Activated CD4-positive, alpha-beta T cell treated with anti-CD3 and anti-CD28 coated beads for 36 hours (primary cell): ENCODE data around the gene OR6N2. TPM values are rescaled to one million over a fixed set of nuclear protein-coding genes. Genes with fewer than 3 reads are reported as not detected.

Experiments used
- ATAC-seq: fragments of 200-7000 bp; cut with Tn5 transposase; one replicate; pipeline ENCODE4 v1.10.0; 2021; ENCODE audit warnings: mild to moderate bottlenecking, moderate library complexity
- CTCF ChIA-PET: fragments of 350-600 bp; sonication (Branson Sonifier 250); formaldehyde crosslinking; loops from one replicate; lab custom pipeline; 2021; ENCODE audit warnings: antibody characterized with exemption; lab: Charles Lee
- POLR2A ChIA-PET: fragments of 350-600 bp; sonication (Branson Sonifier 250); formaldehyde crosslinking; loops from one replicate; lab custom pipeline; 2021; ENCODE audit warnings: antibody characterized with exemption, inconsistent platforms; lab: Charles Lee
- DNase-seq: peaks from one replicate; pipeline ENCODE4 v3.0.0-alpha.2; 2020
- H3K27ac Mint-ChIP-seq: one replicate; pipeline ENCODE4 v1.8.0; 2021; ENCODE audit warnings: mixed read lengths
- H3K27me3 Mint-ChIP-seq: one replicate; pipeline ENCODE4 v1.8.0; 2021; ENCODE audit warnings: mixed read lengths
- H3K36me3 Mint-ChIP-seq: one replicate; pipeline ENCODE4 v1.8.0; 2021; ENCODE audit warnings: low read depth, mixed read lengths
- H3K4me1 Mint-ChIP-seq: one replicate; pipeline ENCODE4 v1.8.0; 2021; ENCODE audit warnings: mixed read lengths
- H3K4me3 Mint-ChIP-seq: one replicate; pipeline ENCODE4 v1.8.0; 2021; ENCODE audit warnings: mild to moderate bottlenecking, moderate library complexity, mixed read lengths
- H3K9me3 Mint-ChIP-seq: one replicate; pipeline ENCODE4 v1.8.0; 2021; ENCODE audit warnings: low read depth, mixed read lengths
- intact Hi-C, 2 experiments: fragments of 100-400 bp; cut with DNase I in 1 of 2; cut with micrococcal nuclease in 1 of 2; formaldehyde crosslinking; loops; one replicate each; pipeline versions ENCODE4 v1.14.2 to v1.15.1; 2022 to 2024; cut with DNase I, micrococcal nuclease
- total RNA-seq, 2 experiments: library from RNA; stranded (reverse); gene quantifications; one replicate each; pipeline ENCODE4 v1.2.3, GENCODE V29; 2021

The OR6N2 gene
- total RNA-seq, 2 experiments from 2014 or later, result not detected

GRCh38 chr1:158809862-158810261, 28.9 kb upstream of the OR6N2 start:
- DNase-seq (no peak), ATAC-seq (no peak)
- Mint-ChIP-seq H3K4me3 (no peak overlapping the region), H3K4me1 (no peaks in the 10 kb centered on the region), H3K9me3 (no peaks in the 10 kb centered on the region), H3K27ac (no peak overlapping the region), H3K36me3 (no peaks in the 10 kb centered on the region), H3K27me3 (peaks cover 6% of the 10 kb centered on the region)
- CTCF ChIA-PET, result no interaction called here
- intact Hi-C loops, result no loop called here
- POLR2A ChIA-PET, result no interaction called here

- no peak overlapping the region for H3K27ac Mint-ChIP-seq
Observed at GRCh38 chr1:158809256-158809655, 28.3 kb upstream of the OR6N2 start.

GRCh38 chr1:158806916-158807536, 26.0 kb upstream of the OR6N2 start:
- Mint-ChIP-seq H3K4me1 (no peaks in the 10 kb centered on the region), H3K27me3 (peaks cover 19% of the 10 kb centered on the region), H3K27ac (no peak overlapping the region), H3K4me3 (no peak overlapping the region), H3K36me3 (no peaks in the 10 kb centered on the region), H3K9me3 (no peaks in the 10 kb centered on the region)
- ATAC-seq, result no peak
- CTCF ChIA-PET, result no interaction called here
- POLR2A ChIA-PET, result interaction anchor here (0.6 kb wide), 1 partner anchor 13 kb away, joined by 4 read pairs; no protein-coding TSS in a partner anchor
- no peak for DNase-seq
- intact Hi-C loops, result no loop called here

More at GRCh38 chr1:158809256-158809655, 28.3 kb upstream of the OR6N2 start:
- Mint-ChIP-seq H3K36me3 (no peaks in the 10 kb centered on the region), H3K9me3 (no peaks in the 10 kb centered on the region), H3K27me3 (peaks cover 6% of the 10 kb centered on the region), H3K4me1 (no peaks in the 10 kb centered on the region), H3K4me3 (no peak overlapping the region)
- ChIA-PET POLR2A (no interaction called here), CTCF (no interaction called here)
- DNase-seq, result no peak
- intact Hi-C loops, result no loop called here
- ATAC-seq, result no peak

GRCh38 chr1:158803678-158804077, 22.7 kb upstream of the OR6N2 start:
- ChIA-PET POLR2A (no interaction called here), CTCF (no interaction called here)
- intact Hi-C loops, result no loop called here
- Mint-ChIP-seq H3K4me1 (peaks cover 11% of the 10 kb centered on the region), H3K36me3 (no peaks in the 10 kb centered on the region), H3K9me3 (no peaks in the 10 kb centered on the region), H3K27ac (no peak overlapping the region), H3K4me3 (no peak overlapping the region), H3K27me3 (peaks cover 26% of the 10 kb centered on the region)
- ATAC-seq, result no peak
- no peak for DNase-seq

- intact Hi-C loops, result no loop called here
- no peaks in the 10 kb centered on the region for H3K9me3 Mint-ChIP-seq
- H3K36me3 Mint-ChIP-seq, result no peaks in the 10 kb centered on the region
- CTCF ChIA-PET, result no interaction called here
- peaks cover 23% of the 10 kb centered on the region for H3K27me3 Mint-ChIP-seq
- H3K27ac Mint-ChIP-seq, result no peak overlapping the region
- no peak overlapping the region for H3K4me3 Mint-ChIP-seq
- DNase-seq (no peak), ATAC-seq (no peak)
- POLR2A ChIA-PET, result no interaction called here
- H3K4me1 Mint-ChIP-seq, result peaks cover 11% of the 10 kb centered on the region
Observed at GRCh38 chr1:158801396-158801795, 20.4 kb upstream of the OR6N2 start.

- CTCF ChIA-PET, result no interaction called here
- intact Hi-C loops, result no loop called here
Observed at GRCh38 chr1:158800526-158800925, 19.5 kb upstream of the OR6N2 start.

GRCh38 chr1:158799689-158800088, 18.7 kb upstream of the OR6N2 start:
- ChIA-PET POLR2A (no interaction called here), CTCF (interaction anchor here (0.6 kb wide), 1 partner anchor 290 kb away, joined by 3 read pairs; no protein-coding TSS in a partner anchor)
- no peak overlapping the region for H3K4me3 Mint-ChIP-seq
- no peak overlapping the region for H3K27ac Mint-ChIP-seq
- DNase-seq (peak; percentile 18), ATAC-seq (peak; percentile 92)
- peaks cover 11% of the 10 kb centered on the region for H3K4me1 Mint-ChIP-seq
- intact Hi-C loops, result loop anchor here (2.0 to 10.0 kb wide), 2 partner anchors 269 to 275 kb away; partner anchors contain the start of gene AIM2 (in 1 of the 2)
- no peaks in the 10 kb centered on the region for H3K9me3 Mint-ChIP-seq
- H3K36me3 Mint-ChIP-seq, result no peaks in the 10 kb centered on the region
- H3K27me3 Mint-ChIP-seq, result peaks cover 23% of the 10 kb centered on the region

More at GRCh38 chr1:158800526-158800925, 19.5 kb upstream of the OR6N2 start:
- H3K27ac Mint-ChIP-seq, result no peak overlapping the region
- peaks cover 23% of the 10 kb centered on the region for H3K27me3 Mint-ChIP-seq
- no peak for ATAC-seq
- H3K4me3 Mint-ChIP-seq, result no peak overlapping the region
- no peaks in the 10 kb centered on the region for H3K36me3 Mint-ChIP-seq
- POLR2A ChIA-PET, result no interaction called here
- H3K4me1 Mint-ChIP-seq, result peaks cover 11% of the 10 kb centered on the region
- no peak for DNase-seq
- H3K9me3 Mint-ChIP-seq, result no peaks in the 10 kb centered on the region

DNA sequence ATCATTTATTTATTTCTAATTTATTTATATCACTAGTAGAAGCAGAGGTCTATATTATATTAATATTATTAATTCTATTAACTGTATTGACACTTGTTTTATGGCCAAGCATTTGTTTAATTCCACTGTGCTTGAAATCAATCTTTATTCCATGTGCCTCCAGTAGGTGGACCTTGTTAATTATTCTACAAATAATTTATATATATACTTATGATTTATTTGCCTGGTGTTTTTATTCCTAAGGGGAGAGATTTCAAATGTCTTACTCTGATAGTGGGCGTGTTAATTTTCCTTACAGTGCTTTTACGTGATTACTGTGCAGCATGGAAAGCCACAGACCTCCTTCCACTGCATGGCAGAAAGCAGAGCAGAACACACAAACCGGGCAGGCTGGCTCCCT, 17.5 kb upstream of the OR6N2 start:
- intact Hi-C loops, result loop anchor here (2.0 to 10.0 kb wide), 2 partner anchors 270 to 276 kb away; partner anchors contain the start of gene AIM2 (in 1 of the 2)
- H3K36me3 Mint-ChIP-seq, result no peaks in the 10 kb centered on the region
- H3K27me3 Mint-ChIP-seq, result peaks cover 22% of the 10 kb centered on the region
- H3K4me3 Mint-ChIP-seq, result no peak overlapping the region
- ChIA-PET POLR2A (no interaction called here), CTCF (no interaction called here)
- H3K9me3 Mint-ChIP-seq, result no peaks in the 10 kb centered on the region
- no peak overlapping the region for H3K27ac Mint-ChIP-seq
- H3K4me1 Mint-ChIP-seq, result peaks cover 11% of the 10 kb centered on the region
- DNase-seq, result no peak
- ATAC-seq, result no peak

- Mint-ChIP-seq H3K27ac (no peak overlapping the region), H3K36me3 (no peaks in the 10 kb centered on the region), H3K4me1 (peaks cover 2% of the 10 kb centered on the region), H3K9me3 (no peaks in the 10 kb centered on the region), H3K27me3 (peaks cover 5% of the 10 kb centered on the region), H3K4me3 (no peak overlapping the region)
- ChIA-PET CTCF (interaction anchor here (1.3 to 4.2 kb wide), 3 partner anchors 175 to 277 kb away, joined by 3 to 14 read pairs (median 13); no protein-coding TSS in a partner anchor), POLR2A (no interaction called here)
- ATAC-seq (no peak), DNase-seq (no peak)
- intact Hi-C loops, result loop anchor here in 1 of 2 experiments (5.0 to 10.0 kb wide), 2 partner anchors 203 to 281 kb away; partner anchors contain the start of gene AIM2
Observed at GRCh38 chr1:158794247-158794646, 13.2 kb upstream of the OR6N2 start.

DNA sequence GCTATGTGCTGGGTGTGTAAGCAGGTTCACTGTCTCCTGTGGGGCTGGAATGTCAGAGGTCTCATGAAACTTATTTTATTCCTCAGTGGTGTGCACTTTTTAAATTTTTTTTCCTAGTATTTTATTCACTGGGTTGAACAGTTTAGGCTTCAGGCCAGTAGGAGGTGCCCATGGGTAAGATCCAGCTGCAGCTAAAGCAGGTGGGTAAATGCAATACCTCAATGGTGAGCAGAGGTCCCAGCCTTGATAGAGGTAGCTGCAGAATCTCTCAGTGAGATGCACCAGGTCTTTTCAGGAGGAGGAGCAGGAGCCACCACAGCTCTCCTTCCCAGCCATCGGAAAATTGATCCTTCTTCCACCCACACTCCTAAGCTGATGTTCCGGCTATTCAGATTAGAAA, 12.6 kb upstream of the OR6N2 start:
- Mint-ChIP-seq H3K36me3 (no peaks in the 10 kb centered on the region), H3K9me3 (no peaks in the 10 kb centered on the region), H3K27me3 (peaks cover 5% of the 10 kb centered on the region), H3K4me3 (no peak overlapping the region), H3K27ac (no peak overlapping the region), H3K4me1 (no peaks in the 10 kb centered on the region)
- ChIA-PET POLR2A (no interaction called here), CTCF (interaction anchor here (1.3 to 4.2 kb wide), 3 partner anchors 176 to 278 kb away, joined by 3 to 14 read pairs (median 13); no protein-coding TSS in a partner anchor)
- peak; percentile 51 for DNase-seq
- intact Hi-C loops, result loop anchor here (1.0 to 10.0 kb wide), 3 partner anchors 204 to 281 kb away; partner anchors contain the start of gene AIM2 (in 1 of the 2)
- ATAC-seq, result peak; percentile 36

DNA sequence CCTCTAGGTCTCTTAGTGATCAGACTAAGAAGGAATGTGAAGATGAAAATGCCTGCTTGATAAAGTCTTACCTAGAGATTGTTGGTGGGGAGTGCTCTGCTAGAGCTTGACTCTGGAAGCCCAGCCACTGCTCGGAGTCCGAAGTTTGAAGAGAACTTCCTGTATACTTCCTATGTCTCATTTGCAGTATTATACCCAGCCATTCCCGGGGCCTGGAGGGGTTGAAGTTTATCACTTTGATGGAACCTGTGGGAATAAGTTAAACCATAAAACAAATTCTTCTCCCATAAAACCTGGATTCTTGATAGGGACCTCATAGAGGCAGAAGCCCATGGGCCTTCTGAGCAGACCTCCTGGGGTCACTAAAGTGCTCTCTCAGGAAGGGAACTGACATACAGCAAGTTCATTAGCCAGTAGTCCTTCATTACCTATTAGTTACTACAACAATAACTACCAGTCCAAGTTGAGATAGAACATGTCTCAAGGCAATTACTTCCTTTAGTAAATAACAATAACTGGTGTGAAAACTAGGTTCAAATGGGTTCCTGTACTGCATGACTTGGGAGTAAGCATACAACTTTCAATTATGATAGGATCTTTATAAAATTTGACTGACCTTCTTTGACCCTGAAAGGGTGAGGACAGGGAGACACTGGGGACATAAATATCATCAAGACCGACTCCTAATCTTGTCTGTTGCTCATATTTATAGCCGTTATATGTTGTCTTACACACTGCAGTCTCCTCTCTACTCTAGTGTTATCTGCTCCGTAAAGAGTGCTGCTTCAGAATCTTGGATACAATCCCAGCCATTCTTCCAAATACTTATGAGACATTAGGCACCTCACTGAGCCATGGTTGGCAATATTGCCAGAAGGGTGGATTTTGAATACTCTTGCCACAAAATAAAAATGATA, 8.8 kb downstream of the OR6N2 start, which contains the start of gene OR6N1:
OR6N1 (minus strand) TSS at position 246 of the 917 bp plus-strand sequence. CDS start 5,513 bp downstream, outside the sequence.
- CTCF ChIA-PET, result no interaction called here
- ATAC-seq, result no peak
- Mint-ChIP-seq H3K4me3 (no peak within 1 kb of the TSS), H3K27me3 (peaks cover 12% of the 10 kb centered on the region), H3K4me1 (no peaks in the 10 kb centered on the region), H3K9me3 (no peaks in the 10 kb centered on the region), H3K27ac (no peak within 1 kb of the TSS), H3K36me3 (no peaks in the 10 kb centered on the region)
- intact Hi-C loops, result no loop called here
- DNase-seq, result no peak
- POLR2A ChIA-PET, result no interaction called here
